Measurements from ENCODE around the gene WDPCP. TPM values are rescaled to one million over a fixed set of nuclear protein-coding genes. Genes with fewer than 3 reads are reported as not detected.
"Not testable (repeated sequence)": the region's sequence is repeated elsewhere in the genome, so short reads cannot be mapped to it uniquely, and the experiment has no call there.

WDPCP gene
- total RNA-seq, 1 donor from 2014 or later, result 18.8 TPM

GRCh38 chr2:63406641-63407040 lies 181.6 kb downstream of the WDPCP start:
- H3K4me1 ChIP-seq, result no peaks in the 10 kb centered on the region
- no peak for TF ChIP-seq CTCF (IDR thresholded peaks at IDR 0.05; ENCODE audit: borderline replicate concordance)
- H3K4me3 ChIP-seq, result no peak overlapping the region
- H3K36me3 ChIP-seq, result peaks cover 38% of the 10 kb centered on the region
- no peak for DNase-seq
- H3K27ac ChIP-seq (replicated peaks), result no peak overlapping the region
- H3K9me3 ChIP-seq (replicated peaks), result peaks cover 12% of the 10 kb centered on the region
- intact Hi-C loops (cut with micrococcal nuclease), result no loop called here
- no peaks in the 10 kb centered on the region for H3K27me3 ChIP-seq (ENCODE audit: low read depth)

DNA sequence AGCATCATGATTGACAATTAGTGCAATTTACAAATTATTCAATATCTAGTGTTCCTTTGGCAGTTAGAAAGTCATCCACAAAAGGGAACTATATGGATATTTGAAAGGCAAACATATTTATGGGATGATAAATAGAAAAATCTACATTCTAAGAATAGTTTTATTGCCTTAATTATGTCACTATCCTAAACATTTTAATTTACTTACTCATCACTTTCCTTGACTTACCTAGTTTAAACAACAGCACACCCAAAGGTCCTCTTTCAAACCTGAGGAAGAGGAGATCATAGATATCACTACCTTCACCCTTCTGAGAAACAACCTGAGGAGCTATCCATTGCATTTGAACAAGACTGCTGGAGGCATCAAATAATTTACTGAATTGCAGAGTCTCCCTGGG lies 184.5 kb downstream of the WDPCP start:
- H3K4me3 ChIP-seq, result no peak overlapping the region
- peaks cover 36% of the 10 kb centered on the region for H3K36me3 ChIP-seq
- no peak overlapping the region for H3K27ac ChIP-seq (replicated peaks)
- intact Hi-C loops (cut with micrococcal nuclease), result no loop called here
- TF ChIP-seq CTCF (IDR thresholded peaks at IDR 0.05; ENCODE audit: borderline replicate concordance), result no peak
- no peaks in the 10 kb centered on the region for H3K4me1 ChIP-seq
- DNase-seq, result no peak
- H3K27me3 ChIP-seq (ENCODE audit: low read depth), result no peaks in the 10 kb centered on the region
- peaks cover 12% of the 10 kb centered on the region for H3K9me3 ChIP-seq (replicated peaks)

DNA sequence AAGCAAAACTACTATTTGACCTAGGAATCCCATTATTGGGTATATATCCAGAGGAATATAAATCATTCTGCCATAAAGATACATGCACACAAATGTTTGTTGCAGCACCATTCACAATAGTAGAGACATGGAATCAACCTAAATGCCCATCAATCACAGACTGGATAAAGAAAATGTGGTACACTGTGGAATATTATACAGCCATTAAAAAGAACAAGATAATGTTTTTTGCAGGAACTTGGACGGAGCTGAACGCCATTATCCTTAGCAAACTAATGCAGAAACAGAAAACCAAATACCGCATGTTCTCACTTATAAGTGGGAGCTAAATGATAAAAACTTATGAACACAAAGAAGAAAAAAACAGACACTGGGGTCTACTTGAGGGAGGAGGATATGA lies 185.4 kb downstream of the WDPCP start:
- H3K27ac ChIP-seq (replicated peaks); H3K4me1 ChIP-seq; H3K27me3 ChIP-seq (ENCODE audit: low read depth); H3K4me3 ChIP-seq; DNase-seq; intact Hi-C loops (cut with micrococcal nuclease): not testable (repeated sequence)
- peaks cover 34% of the 10 kb centered on the region for H3K36me3 ChIP-seq
- H3K9me3 ChIP-seq (replicated peaks), result peaks cover 12% of the 10 kb centered on the region

DNA sequence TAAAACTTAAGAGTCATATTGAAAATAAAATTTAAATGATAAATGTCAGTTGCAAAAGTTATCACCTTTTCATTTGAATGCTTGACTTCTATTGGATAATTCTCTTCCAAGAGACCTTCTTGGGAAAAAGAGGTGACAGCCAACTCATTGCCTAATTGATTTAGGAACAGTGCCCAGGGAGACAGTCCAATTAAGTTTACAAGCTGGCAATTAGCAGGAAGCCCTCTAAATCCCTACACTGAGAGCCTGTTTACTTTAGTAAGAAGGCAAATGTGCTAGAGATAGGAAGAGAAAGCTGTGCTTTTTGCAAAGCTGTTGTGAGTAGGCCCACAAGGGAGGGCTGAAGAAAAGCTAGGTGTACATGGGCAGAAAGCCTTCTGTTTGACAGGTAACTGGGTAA lies 189.1 kb downstream of the WDPCP start:
- DNase-seq, result no peak
- peaks cover 19% of the 10 kb centered on the region for H3K9me3 ChIP-seq (replicated peaks)
- H3K4me1 ChIP-seq, result no peaks in the 10 kb centered on the region
- H3K27ac ChIP-seq (replicated peaks), result no peak overlapping the region
- H3K4me3 ChIP-seq, result no peak overlapping the region
- intact Hi-C loops (cut with micrococcal nuclease), result no loop called here
- H3K27me3 ChIP-seq (ENCODE audit: low read depth), result no peaks in the 10 kb centered on the region
- TF ChIP-seq CTCF (IDR thresholded peaks at IDR 0.05; ENCODE audit: borderline replicate concordance), result no peak
- H3K36me3 ChIP-seq, result peaks cover 44% of the 10 kb centered on the region

DNA sequence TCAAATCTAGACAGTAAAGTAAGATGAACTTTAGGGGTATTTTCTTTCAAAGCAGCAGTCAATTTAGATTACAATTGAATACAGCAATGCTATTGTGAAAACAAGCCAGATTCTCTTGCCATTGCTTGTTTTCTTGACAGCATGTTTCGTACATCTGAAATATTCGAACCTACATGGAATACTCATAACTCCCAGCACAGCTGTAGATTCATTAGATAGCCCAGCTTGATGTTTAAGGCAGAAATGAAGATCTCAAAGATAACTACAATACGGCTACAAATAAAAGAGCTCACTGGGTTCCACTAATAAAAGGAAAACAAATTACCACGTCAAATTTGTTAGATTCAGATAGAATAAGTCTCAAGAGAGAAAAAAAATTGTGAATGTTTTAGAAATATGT lies 208.8 kb downstream of the WDPCP start:
- no peak for TF ChIP-seq CTCF (IDR thresholded peaks at IDR 0.05; ENCODE audit: borderline replicate concordance)
- Histone ChIP-seq H3K27me3 (ENCODE audit: low read depth) (no peaks in the 10 kb centered on the region), H3K9me3 (replicated peaks) (no peaks in the 10 kb centered on the region), H3K4me3 (no peak overlapping the region), H3K27ac (replicated peaks) (no peak overlapping the region), H3K36me3 (peaks cover 16% of the 10 kb centered on the region), H3K4me1 (no peaks in the 10 kb centered on the region)
- intact Hi-C loops (cut with micrococcal nuclease), result no loop called here
- no peak for DNase-seq

DNA sequence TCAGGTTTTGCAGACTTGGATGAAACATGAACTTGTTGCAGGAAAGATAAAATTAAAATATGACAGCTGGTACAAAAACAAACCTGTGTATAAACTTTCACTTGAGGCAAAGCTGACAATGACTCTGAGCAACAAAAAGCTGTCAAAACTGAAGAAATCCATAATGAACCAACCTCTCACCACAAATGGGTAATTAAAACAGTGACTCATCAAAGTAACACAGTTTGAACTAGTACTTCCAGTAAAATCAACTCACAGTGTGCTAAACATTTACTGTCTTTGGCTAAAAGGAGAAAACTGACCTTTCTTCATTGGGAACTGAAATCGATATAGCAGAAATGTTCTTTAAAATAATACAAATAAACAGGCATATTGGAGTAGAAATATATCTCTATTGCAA lies 209.7 kb downstream of the WDPCP start:
- intact Hi-C loops (cut with micrococcal nuclease), result no loop called here
- peaks cover 16% of the 10 kb centered on the region for H3K36me3 ChIP-seq
- H3K4me3 ChIP-seq, result no peak overlapping the region
- H3K27ac ChIP-seq (replicated peaks), result no peak overlapping the region
- no peaks in the 10 kb centered on the region for H3K9me3 ChIP-seq (replicated peaks)
- H3K27me3 ChIP-seq (ENCODE audit: low read depth), result no peaks in the 10 kb centered on the region
- H3K4me1 ChIP-seq, result no peaks in the 10 kb centered on the region
- no peak for TF ChIP-seq CTCF (IDR thresholded peaks at IDR 0.05; ENCODE audit: borderline replicate concordance)
- DNase-seq, result no peak
